DMS53 treated with DMSO at 0.1 percent for 48 hours (cell line): Measurements from ENCODE around the gene GLRX.
A peak's percentile ranks its signal among the peaks of the same experiment; 100 is the strongest.

Experiments used
- DNase-seq: peaks from one replicate; lab custom pipeline; 2025; ENCODE audit not compliant: unreplicated experiment; lab: John Stamatoyannopoulos, UW

GLRX gene

DNA sequence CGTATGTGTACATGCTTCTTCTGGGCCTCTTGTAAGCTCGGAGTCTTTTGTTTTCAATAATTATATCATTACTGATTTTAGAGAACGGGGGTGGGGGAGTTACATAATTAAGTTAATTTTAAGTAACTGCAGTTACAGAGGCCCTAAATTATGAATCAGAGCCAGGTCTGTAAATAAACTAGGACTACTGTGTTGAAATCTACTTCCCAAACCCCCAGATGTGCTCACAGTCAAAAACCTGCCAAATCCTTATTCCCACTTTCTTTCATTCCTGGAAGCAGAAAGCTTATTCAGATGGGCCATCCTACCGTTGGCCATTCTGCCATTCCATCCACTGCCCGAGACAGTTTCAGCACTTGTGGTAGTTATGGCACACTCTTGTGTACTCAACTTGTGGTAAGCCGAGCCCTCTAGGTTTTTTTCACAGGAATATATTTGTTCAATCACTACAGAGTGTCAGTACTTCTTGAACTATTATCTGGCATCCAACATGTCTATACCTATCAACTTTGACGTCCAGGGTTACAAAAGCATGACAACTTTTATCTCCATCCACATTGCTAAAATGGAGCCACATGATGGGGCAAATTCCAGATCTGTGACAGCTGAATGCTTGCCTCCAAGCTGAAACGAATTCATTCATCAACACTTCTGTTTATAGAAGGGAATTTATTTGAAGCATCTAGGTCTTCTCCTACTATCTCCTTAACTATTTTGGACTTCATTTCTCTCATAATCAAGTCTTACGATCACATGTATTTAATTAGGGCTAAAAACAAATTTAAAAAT lies 37.8 kb downstream of the GLRX start:
- no peak for DNase-seq

DNA sequence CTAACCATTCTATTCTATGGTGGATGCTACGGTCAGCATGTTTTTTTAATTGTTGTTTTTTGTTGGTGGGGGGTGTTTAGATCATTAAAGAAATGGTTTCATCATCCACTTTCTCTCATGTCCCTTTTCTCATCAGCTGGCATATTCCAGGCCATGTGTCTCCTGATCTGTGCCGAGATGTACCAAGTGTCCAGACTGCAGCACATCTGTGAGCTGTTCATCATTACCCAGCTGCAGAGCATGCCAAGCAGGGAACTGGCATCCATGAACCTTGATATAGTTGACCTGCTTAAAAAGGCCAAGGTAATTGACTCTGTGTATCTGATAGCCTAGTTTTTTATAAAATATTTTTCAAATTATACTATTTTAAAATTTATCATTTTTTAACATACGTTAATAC lies 38.9 kb downstream of the GLRX start:
- DNase-seq: no peak

DNA sequence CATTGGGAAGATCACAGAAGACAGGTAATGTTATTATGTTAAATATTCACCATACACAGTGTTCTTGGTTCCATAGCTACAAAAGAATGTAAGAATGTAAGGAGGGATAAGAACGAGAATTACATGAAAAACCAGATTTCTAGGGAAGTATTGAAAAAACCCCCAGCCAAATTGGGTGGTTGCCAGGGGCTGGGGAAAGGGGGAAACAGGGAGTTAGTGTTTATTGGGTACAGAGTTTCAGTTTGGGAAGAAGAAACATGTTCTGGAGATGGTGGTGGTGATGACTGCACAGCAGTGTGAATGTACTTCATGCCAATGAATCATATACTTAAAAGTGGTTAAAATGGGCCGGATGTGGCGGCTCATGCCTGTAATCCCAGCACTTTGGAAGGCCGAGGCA lies 40.3 kb downstream of the GLRX start:
- no peak for DNase-seq

DNA sequence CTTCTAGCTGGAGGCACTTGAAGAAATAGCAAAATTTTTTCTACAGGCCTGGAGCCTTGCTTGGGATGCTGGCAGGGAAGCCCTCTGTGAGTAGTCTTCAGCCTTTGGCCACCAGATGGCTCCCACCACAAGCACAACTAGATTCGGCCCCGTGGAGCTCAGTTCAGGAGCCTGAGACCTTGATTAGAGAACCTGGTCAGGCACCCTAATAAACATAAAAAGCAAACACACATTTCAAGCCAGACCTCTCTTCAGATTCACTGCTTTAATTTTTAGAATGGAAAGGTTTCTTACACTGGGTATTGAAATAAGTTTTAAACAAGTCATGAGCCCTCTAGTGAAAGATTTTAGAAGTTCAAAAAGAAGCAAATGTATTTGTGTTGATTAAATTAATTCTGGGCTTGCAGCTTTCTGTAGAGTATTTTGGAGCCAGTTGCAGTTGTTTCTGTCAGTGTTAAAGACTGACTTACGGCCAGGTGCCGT lies 41.4 kb downstream of the GLRX start:
- DNase-seq: peak; percentile 65

- DNase-seq: no peak
These were observed 41.9 kb downstream of the GLRX start for GRCh38 chr5:95780597-95780996.

DNA sequence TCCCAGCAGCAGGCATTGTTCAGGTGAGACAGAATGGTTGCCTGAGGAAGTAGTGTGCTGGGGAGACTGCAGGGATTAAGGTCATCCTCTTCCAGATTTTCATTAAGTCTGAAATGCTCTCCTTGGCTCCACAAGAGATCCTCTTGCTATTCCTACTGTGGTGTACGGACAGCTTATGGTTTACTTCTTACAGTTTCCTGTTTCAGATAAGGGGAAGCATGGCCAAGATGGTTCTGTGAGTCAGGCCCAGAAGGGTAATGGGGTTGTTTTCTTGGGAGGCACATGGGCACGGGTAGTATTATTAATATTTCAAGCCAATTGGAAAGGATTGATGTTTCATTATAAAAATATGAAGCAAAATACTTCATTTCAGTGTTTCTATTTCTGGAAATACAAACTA lies 42.9 kb downstream of the GLRX start:
- DNase-seq: no peak

DNA sequence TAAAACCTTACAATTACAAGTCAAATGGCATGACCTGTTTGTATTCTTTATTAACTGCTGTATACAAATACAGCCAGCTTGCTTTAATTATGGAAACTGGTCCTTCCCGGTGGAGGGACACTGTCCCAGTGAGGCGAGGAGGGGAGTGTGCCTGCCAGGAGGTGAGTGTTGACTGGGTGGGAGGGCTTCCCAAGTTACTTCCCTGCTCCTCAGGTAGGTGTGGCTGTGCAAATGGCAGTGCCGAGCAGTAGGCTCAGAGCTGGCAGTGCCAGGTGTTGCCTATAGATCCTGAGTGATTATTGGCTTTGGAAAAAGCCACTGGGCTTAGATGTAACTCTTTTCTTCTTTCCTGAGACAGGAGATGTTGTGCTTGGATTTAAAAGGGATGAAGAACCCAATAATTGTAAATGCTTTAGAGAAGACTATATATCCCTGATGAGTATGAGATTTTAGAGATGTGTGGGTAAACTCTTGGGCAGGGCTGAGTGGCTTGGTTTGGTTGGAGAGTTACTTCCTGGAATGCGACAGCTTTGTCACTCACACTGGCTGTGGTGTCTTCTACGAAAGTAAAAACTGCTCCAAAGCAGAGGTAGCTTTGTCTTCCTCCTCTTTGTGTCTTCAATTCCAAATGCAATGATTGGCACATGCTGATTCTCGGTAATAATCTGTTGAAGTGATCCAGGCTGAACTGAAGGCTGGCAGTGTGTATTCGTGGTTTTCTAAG lies 43.7 kb downstream of the GLRX start:
- no peak for DNase-seq

GRCh38 chr5:95777441-95777840 lies 45.1 kb downstream of the GLRX start:
- no peak for DNase-seq

DNA sequence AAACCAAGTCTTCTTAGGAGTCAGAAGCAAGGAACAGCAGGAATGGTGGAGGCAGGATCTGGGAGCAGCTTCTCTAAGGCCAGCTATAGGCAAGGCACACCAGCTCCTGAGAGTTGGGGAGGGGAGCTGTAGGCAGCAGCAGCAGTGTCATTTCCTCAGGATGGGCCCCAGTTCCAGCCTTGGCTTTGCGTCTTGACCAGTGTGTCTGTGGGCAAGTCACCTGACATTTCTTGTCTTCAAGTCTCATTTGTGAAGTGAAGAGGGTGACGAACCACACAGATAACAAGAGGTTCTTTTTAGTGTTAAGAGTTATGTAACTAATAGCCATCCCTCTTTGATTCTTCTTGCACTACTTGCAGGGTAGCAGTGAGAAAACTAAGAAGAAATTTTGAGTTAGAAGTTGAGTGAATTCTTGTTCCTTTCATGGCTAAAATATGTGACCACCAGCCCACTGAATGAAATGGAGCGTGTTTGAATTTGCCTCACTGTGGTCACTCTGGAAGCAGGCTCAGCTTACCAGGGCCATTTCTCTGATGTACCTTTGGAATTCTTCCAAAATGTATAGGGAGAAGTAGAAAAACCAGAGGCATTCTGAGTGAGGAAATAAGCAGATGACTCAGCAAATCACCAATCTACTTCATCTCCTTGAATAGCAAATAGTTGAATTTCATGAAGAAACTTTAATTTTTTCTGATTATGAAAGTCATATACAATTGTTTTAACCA lies 49.0 kb downstream of the GLRX start:
- peak; percentile 5 for DNase-seq

DNA sequence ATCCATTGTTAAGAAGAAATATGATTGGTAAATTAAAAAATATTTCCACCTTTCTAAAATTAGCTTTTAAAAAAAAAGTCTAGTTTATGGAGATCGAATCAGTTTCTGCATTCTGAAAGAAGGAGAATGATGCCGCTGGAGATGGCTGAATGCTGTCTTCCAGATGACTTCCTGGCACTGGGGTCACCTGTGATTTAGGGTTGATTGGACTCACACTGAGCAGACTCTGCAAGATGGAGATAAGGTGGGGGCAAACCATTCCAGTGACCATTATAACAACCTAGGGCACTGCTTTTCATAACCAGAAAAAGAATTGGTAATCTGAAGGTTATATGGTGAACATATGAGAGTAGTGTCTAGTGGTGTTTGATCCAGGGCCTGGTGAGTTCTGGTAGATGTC lies 50.6 kb downstream of the GLRX start:
- no peak for DNase-seq

DNA sequence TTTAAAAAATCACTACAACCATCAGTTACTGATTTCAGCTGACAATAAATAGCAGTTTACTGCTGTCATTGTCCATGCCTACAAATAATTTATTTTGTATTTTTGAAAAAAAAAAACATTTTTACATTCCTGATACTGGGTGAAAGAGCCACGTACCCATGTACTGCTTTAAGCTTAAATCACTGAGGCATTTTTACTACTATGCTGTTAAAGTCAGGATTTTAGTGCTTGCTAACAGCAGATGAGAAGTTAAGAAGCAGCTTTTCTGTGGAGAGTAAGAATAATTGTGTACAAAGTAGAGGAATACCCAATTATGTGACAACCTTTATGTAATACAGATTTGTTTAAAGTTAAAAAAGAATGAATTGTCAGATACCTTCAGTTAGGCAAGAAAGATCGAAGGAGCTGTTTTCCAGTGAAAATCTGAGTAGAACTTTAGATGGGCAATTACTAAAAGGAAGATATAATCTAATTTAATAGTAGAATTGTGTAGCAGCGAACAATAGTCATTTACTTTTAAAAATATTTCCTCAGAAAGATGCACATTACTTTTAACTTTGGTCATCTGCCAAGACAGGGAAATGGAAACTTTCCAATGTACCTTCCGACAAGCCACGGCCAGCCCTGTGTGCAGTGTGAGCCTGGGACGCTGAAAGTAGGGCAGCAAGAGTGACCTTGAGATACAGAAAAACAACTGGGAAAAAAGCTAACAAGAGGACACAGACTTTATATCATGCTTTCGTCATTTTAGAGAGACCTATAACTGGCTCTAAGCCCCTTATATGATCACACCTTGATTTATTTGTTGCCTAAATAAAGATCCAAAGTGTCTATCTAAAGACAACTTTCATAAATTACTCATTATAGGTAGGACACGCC lies 51.5 kb downstream of the GLRX start:
- DNase-seq: no peak

DNA sequence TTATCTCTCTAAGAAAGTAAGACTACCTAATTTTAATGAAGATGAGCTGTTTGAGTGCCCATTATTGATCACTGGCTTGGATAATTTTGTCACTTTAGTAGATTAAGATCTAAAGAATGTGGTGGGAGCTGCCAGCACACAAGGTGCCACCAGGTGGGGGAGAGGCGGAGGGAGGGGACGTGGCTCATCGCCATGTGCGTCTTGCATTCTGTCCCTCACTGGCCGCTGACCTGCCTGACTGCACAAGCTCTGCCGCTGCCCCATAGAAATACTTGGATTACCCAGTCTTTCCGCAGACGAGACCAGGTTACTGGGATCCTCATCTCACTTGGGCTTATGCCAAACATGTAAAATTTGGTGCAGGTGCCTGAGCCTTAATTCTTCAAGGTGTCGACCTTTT lies 53.8 kb downstream of the GLRX start:
- DNase-seq: no peak

GRCh38 chr5:95763941-95764340 lies 58.6 kb downstream of the GLRX start:
- no peak for DNase-seq
